Activated T-cell treated with anti-CD3 and anti-CD28 coated beads, Interleukin-2, amount 50 U/mL, for 72 hours (primary cell): ENCODE data around the gene CMTM4. TPM values are rescaled to one million over a fixed set of nuclear protein-coding genes. Genes with fewer than 3 reads are reported as not detected.
A peak's percentile ranks its signal among the peaks of the same experiment; 100 is the strongest.

Source experiments
- ATAC-seq, 2 donors: fragments of 150-1000 bp; cut with Tn5 transposase; replicated peaks in 1 of 2; 2 replicates each; pipeline ENCODE4 v1.10.0; 2021; ENCODE audit warnings: moderate library complexity in 2 of 2, mild to moderate bottlenecking in 1 of 2
- DNase-seq, 2 donors: peaks; one replicate each; pipeline ENCODE4 v3.0.0; 2021 to 2022; ENCODE audit warnings: mixed read lengths in 1 of 2
- H3K27ac Mint-ChIP-seq: one replicate; pipeline ENCODE4 v1.8.0; 2022; ENCODE audit warnings: mild to moderate bottlenecking, moderate library complexity, mixed read lengths
- H3K27me3 Mint-ChIP-seq: one replicate; pipeline ENCODE4 v1.8.0; 2022; ENCODE audit warnings: low read depth, mixed read lengths
- H3K36me3 Mint-ChIP-seq, 2 donors: one replicate each; pipeline ENCODE4 v1.8.0; 2022; ENCODE audit warnings: mixed read lengths in 2 of 2, mild to moderate bottlenecking in 1 of 2; ENCODE audit not compliant: insufficient read depth in 2 of 2
- H3K4me1 Mint-ChIP-seq: one replicate; pipeline ENCODE4 v1.8.0; 2022; ENCODE audit warnings: low read depth, mixed read lengths
- H3K4me3 Mint-ChIP-seq, 2 donors: one replicate each; pipeline ENCODE4 v1.8.0; 2022; ENCODE audit warnings: mild to moderate bottlenecking in 2 of 2, mixed read lengths in 2 of 2, moderate library complexity in 2 of 2
- H3K9me3 Mint-ChIP-seq, 2 donors: one replicate each; pipeline ENCODE4 v1.8.0; 2022; ENCODE audit warnings: mixed read lengths in 2 of 2
- total RNA-seq, 2 donors: library from RNA; stranded (reverse); gene quantifications; one replicate each; pipeline ENCODE4 v1.2.3, GENCODE V29; 2022

The CMTM4 gene
- total RNA-seq, 2 donors from 2014 or later, result 3.7 to 3.9 TPM

GRCh38 chr16:66717776-66718175 is 21.2 kb upstream of the CMTM4 start:
- Mint-ChIP-seq H3K4me3 (no peak overlapping the region), H3K9me3 (no peaks in the 10 kb centered on the region), H3K27me3 (peaks cover 2% of the 10 kb centered on the region), H3K4me1 (no peaks in the 10 kb centered on the region), H3K27ac (no peak overlapping the region), H3K36me3 (no peaks in the 10 kb centered on the region)
- DNase-seq (no peak), ATAC-seq (no peak)

- Mint-ChIP-seq H3K4me1 (no peaks in the 10 kb centered on the region), H3K27me3 (peaks cover 8% of the 10 kb centered on the region), H3K27ac (no peak overlapping the region), H3K36me3 (no peaks in the 10 kb centered on the region), H3K9me3 (no peaks in the 10 kb centered on the region), H3K4me3 (no peak overlapping the region)
- ATAC-seq, result no peak
- no peak for DNase-seq
These were observed 20.7 kb upstream of the CMTM4 start for GRCh38 chr16:66717112-66717675.

- no peak overlapping the region for H3K4me3 Mint-ChIP-seq
- H3K9me3 Mint-ChIP-seq, result no peaks in the 10 kb centered on the region
- ATAC-seq (no peak), DNase-seq (no peak)
- no peaks in the 10 kb centered on the region for H3K4me1 Mint-ChIP-seq
- H3K27me3 Mint-ChIP-seq, result peaks cover 8% of the 10 kb centered on the region
- H3K27ac Mint-ChIP-seq, result no peak overlapping the region
- no peaks in the 10 kb centered on the region for H3K36me3 Mint-ChIP-seq
These were observed 18.2 kb upstream of the CMTM4 start for GRCh38 chr16:66714654-66715307.

DNA sequence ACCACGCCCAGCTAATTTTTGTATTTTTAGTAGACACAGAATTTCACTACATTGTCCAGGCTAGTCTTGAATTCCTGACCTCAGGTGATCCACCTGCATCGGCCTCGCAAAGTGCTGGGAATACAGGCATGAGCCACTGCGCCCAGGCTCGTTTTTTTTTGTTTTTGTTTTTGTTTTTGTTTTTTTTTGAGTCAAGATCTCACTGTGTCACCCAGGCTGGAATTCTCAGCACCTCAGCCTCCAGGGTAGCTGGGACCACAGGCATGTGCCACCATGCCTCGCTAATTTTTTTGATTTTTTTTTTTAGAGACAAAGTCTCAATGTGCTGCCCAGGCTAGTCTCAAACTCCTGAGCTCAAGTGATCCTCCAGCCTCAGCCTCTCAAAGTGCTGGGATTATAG is 17.5 kb upstream of the CMTM4 start:
- Mint-ChIP-seq H3K4me1 (no peaks in the 10 kb centered on the region), H3K9me3 (no peaks in the 10 kb centered on the region), H3K4me3 (no peak overlapping the region), H3K36me3 (no peaks in the 10 kb centered on the region), H3K27me3 (peaks cover 8% of the 10 kb centered on the region), H3K27ac (no peak overlapping the region)
- ATAC-seq (no peak), DNase-seq (no peak)

GRCh38 chr16:66713076-66713475 is 16.5 kb upstream of the CMTM4 start:
- Mint-ChIP-seq H3K27ac (no peak overlapping the region), H3K4me1 (no peaks in the 10 kb centered on the region), H3K27me3 (peaks cover 8% of the 10 kb centered on the region), H3K9me3 (no peaks in the 10 kb centered on the region), H3K4me3 (no peak overlapping the region), H3K36me3 (no peaks in the 10 kb centered on the region)
- ATAC-seq (peak; percentile 9 to 27), DNase-seq (no peak)

- Mint-ChIP-seq H3K4me3 (no peak overlapping the region), H3K27ac (peak overlapping the region; percentile 5), H3K9me3 (no peaks in the 10 kb centered on the region), H3K36me3 (no peaks in the 10 kb centered on the region), H3K27me3 (peaks cover 10% of the 10 kb centered on the region), H3K4me1 (no peaks in the 10 kb centered on the region)
- DNase-seq (no peak), ATAC-seq (peak; percentile 48 to 51)
These were observed 16.0 kb upstream of the CMTM4 start for GRCh38 chr16:66712512-66712911.

GRCh38 chr16:66711581-66711980 is 15.0 kb upstream of the CMTM4 start:
- Mint-ChIP-seq H3K27me3 (peaks cover 13% of the 10 kb centered on the region), H3K9me3 (no peaks in the 10 kb centered on the region), H3K27ac (no peak overlapping the region), H3K4me3 (no peak overlapping the region), H3K36me3 (no peaks in the 10 kb centered on the region), H3K4me1 (no peaks in the 10 kb centered on the region)
- DNase-seq (no peak), ATAC-seq (no peak)

DNA sequence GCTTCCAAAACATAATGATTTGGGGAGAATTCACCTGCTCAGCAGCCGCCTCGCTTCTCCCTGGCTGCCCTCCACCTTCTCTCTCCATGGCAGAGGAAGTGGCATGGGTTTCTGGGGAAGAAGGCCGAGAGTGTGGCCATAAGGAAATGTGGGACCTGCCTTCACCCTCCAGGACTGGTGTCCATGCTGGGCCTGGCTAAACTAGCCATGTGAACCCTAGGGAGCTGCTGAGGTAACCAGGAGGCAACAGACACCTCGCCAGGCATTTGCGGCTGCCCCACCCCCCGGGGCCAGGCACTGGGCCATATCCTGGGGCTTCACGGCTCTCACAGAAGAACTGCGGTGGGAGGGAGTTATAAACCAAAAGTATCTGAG is 9.9 kb upstream of the CMTM4 start:
- H3K9me3 Mint-ChIP-seq, result no peaks in the 10 kb centered on the region
- H3K4me1 Mint-ChIP-seq, result no peaks in the 10 kb centered on the region
- DNase-seq (no peak), ATAC-seq (no peak)
- H3K27me3 Mint-ChIP-seq, result peaks cover 5% of the 10 kb centered on the region
- no peaks in the 10 kb centered on the region for H3K36me3 Mint-ChIP-seq
- no peak overlapping the region for H3K27ac Mint-ChIP-seq
- H3K4me3 Mint-ChIP-seq, result no peak overlapping the region

GRCh38 chr16:66705790-66706505 is 9.4 kb upstream of the CMTM4 start:
- no peaks in the 10 kb centered on the region for H3K9me3 Mint-ChIP-seq
- H3K4me3 Mint-ChIP-seq, result no peak overlapping the region
- no peaks in the 10 kb centered on the region for H3K36me3 Mint-ChIP-seq
- H3K27ac Mint-ChIP-seq, result no peak overlapping the region
- DNase-seq (no peak), ATAC-seq (no peak)
- H3K27me3 Mint-ChIP-seq, result peaks cover 5% of the 10 kb centered on the region
- no peaks in the 10 kb centered on the region for H3K4me1 Mint-ChIP-seq

- Mint-ChIP-seq H3K27me3 (peaks cover 5% of the 10 kb centered on the region), H3K9me3 (no peaks in the 10 kb centered on the region), H3K4me3 (no peak overlapping the region), H3K27ac (no peak overlapping the region), H3K4me1 (no peaks in the 10 kb centered on the region), H3K36me3 (no peaks in the 10 kb centered on the region)
- ATAC-seq (no peak), DNase-seq (no peak)
These were observed 7.1 kb upstream of the CMTM4 start for GRCh38 chr16:66703406-66704215.

DNA sequence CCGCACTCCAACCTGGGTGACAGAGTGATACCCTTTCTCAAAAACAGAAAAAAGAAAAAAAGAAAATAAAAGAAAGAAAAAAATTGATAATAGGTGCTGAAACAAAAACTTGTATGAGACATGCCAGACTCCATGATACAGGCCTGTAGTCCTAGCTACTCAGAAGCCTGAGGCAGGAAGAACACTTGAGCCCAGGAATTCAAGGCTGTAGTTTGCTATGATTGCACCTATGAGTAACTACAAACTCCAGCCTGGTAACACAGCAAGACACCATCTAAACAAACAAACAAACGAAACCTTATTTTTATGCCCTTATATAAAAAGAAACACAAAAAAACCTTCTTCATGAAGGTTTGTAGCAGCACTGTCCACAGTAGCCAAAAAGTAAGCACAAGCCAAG is 5.0 kb upstream of the CMTM4 start:
- no peaks in the 10 kb centered on the region for H3K36me3 Mint-ChIP-seq
- peaks cover 6% of the 10 kb centered on the region for H3K27me3 Mint-ChIP-seq
- no peak overlapping the region for H3K4me3 Mint-ChIP-seq
- H3K27ac Mint-ChIP-seq, result no peak overlapping the region
- DNase-seq (no peak), ATAC-seq (no peak)
- no peaks in the 10 kb centered on the region for H3K9me3 Mint-ChIP-seq
- peaks cover 7% of the 10 kb centered on the region for H3K4me1 Mint-ChIP-seq

DNA sequence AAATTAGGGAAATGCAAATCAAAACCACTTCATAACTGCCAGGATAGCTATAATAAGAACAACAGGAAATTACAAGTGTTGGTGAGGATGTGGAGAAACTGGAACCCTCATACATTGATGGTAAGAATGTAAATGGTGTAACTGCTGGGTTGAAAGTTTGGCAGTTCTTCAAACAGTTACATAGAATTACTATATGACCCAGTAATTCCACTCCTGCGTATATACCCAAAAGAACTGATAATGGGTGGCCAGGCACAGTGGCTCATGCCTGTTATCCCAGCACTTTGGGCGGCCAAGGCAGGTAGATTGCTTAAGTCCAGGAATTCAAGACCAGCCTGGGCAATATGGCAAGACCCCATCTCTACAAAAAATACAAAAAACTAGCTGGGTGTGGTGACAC is 4.5 kb upstream of the CMTM4 start:
- no peaks in the 10 kb centered on the region for H3K9me3 Mint-ChIP-seq
- no peak overlapping the region for H3K27ac Mint-ChIP-seq
- peaks cover 7% of the 10 kb centered on the region for H3K4me1 Mint-ChIP-seq
- H3K4me3 Mint-ChIP-seq, result no peak overlapping the region
- ATAC-seq (no peak), DNase-seq (no peak)
- H3K27me3 Mint-ChIP-seq, result peaks cover 6% of the 10 kb centered on the region
- no peaks in the 10 kb centered on the region for H3K36me3 Mint-ChIP-seq

GRCh38 chr16:66699898-66700297 is 3.4 kb upstream of the CMTM4 start:
- no peak overlapping the region for H3K4me3 Mint-ChIP-seq
- H3K27me3 Mint-ChIP-seq, result peaks cover 10% of the 10 kb centered on the region
- H3K36me3 Mint-ChIP-seq, result no peaks in the 10 kb centered on the region
- no peak for DNase-seq
- no peaks in the 10 kb centered on the region for H3K9me3 Mint-ChIP-seq
- no peak for ATAC-seq
- peaks cover 12% of the 10 kb centered on the region for H3K4me1 Mint-ChIP-seq
- H3K27ac Mint-ChIP-seq, result no peak overlapping the region
